ENCODE measurements around the gene PDXP. TPM values are rescaled to one million over a fixed set of nuclear protein-coding genes. Genes with fewer than 3 reads are reported as not detected.

PDXP gene
- total RNA-seq, 4 donors from 2014 or later = 2.4 to 4.1 (median 2.5) TPM

DNA sequence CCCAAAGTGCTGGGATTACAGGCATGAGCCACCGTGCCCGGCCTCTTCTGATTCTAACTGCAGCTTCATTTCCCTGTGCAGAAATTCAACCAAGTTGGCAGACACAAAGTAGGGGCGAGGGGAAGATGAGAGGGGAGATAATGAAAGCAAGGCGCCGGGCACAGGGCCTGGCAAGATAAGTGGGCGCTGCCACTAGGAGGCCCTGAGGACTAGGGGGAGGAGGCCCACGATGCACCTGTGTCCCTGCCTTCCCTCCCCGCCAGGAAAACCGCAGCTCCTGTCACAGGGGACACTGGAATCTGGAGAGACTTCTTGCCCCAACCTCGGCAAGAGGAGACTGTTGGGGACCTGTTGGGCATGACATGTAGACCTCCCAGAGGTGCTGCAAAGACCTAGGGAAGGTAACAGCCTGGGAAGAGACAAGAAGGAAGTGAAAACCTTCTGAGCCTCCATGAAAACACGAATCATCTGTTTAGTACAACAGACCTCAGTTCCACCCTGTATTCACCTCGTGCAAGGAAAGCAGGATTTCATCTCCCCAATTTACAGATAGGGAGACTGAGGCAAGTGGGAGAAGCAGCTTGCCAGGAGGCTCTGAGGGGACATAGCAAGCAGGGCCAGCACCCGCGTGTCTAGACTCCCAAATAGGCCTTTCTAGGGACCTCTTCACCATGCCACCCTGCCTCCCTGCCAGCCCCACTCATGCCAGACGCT is 13.8 kb downstream of the PDXP start:
- TF ChIP-seq CTCF (IDR thresholded peaks at IDR 0.05; ENCODE audit: low read depth) = no peak

GRCh38 chr22:37672920-37673455 is 14.5 kb downstream of the PDXP start:
- TF ChIP-seq CTCF (IDR thresholded peaks at IDR 0.05; ENCODE audit: low read depth) = no peak

GRCh38 chr22:37674248-37674647 is 15.7 kb downstream of the PDXP start:
- TF ChIP-seq CTCF (IDR thresholded peaks at IDR 0.05; ENCODE audit: low read depth) = no peak

GRCh38 chr22:37674951-37675929 is 16.7 kb downstream of the PDXP start, which contains the start of gene LGALS1:
LGALS1 (plus strand) TSS chr22:37675636; CDS start chr22:37675703, 67 bp downstream.
- TF ChIP-seq CTCF (IDR thresholded peaks at IDR 0.05; ENCODE audit: low read depth) = no peak

DNA sequence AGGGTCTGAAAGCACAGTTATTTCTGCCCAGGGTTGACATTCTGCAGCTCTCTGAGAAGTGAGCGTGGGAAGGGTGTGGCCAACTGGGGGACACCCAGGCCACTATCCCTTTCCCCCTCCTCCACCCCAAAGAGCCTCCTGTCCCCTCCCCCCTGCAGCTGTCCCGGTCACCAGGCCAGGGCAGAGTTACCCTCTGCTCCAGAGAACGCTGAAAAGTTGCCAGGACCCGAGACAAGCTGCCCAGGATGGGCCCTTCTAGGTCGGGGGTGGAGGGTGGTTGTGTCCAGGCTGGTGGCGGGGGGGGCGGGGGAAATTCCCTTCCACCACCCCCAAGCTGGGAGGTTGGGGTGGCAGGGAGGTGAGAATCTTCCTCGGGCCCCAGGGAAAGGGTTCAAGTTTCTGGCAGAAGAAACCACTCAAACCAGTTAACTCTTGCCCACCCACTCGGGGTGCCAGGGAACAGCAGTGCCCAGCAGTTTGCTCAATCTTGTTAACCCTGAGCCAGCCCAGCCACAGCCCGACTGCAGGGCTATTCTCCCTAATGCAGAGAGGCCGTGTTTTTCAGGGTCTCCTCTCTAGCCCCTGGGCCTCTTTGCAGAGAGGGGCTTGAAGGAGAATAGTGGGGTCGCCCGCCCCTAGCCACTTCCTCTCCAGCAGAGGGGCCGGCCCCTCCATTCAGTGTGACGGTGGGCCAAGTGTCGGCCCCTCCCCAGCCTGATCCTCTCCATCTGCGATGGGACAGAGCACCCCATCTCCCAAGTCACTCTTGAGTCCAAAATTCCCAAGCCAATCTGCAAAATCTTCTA is 17.6 kb downstream of the PDXP start:
- no peak for TF ChIP-seq CTCF (IDR thresholded peaks at IDR 0.05; ENCODE audit: low read depth)

DNA sequence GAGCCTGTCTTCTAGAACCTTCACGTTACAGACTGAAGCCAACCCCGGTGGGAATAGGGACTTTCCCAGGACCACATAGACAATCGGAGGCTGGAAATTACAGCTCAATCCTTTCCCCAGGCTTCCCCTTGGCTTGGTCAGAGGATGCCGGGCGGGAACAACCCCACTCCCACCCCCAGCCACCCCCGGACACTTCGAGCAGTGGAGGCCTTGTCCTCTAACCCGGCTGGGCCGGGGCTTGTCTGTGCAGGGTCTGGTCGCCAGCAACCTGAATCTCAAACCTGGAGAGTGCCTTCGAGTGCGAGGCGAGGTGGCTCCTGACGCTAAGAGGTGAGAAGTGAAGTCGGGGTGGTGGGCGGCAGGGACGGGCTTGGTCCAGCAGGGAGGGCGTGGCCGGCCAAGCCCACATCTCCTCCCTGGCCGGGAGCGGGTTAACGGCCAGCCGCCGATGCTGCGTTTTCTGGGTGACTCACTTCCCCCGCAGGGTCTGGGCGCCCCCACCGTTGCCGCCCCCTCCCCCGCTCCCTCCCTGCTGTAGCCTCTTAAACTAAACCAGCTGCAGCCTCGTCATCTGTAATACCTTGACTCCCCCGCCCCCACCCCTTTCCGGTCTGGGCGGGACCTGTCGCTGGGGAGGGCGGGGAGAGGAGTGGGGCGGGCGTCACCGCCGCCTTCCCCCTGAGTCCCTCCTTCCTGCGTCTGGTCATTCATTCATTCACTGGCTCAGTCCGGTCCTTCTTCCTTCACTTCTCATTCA is 18.4 kb downstream of the PDXP start:
- TF ChIP-seq CTCF (IDR thresholded peaks at IDR 0.05; ENCODE audit: low read depth) = no peak
